Neuron (in vitro differentiated cells): ENCODE measurements around the gene APOOL.
"Not testable (repeated sequence)": the region's sequence is repeated elsewhere in the genome, so short reads cannot be mapped to it uniquely, and the experiment has no call there.

Source experiments
- H2AFZ ChIP-seq: one replicate; pipeline ENCODE4 v1.6.1; 2013; ENCODE audit warnings: low read depth, mild to moderate bottlenecking, inconsistent platforms, low read length, moderate library complexity
- H3K27me3 ChIP-seq: one replicate; pipeline ENCODE4 v1.6.1; 2013; ENCODE audit warnings: low read length; ENCODE audit not compliant: insufficient read depth
- H3K36me3 ChIP-seq: one replicate; pipeline ENCODE4 v1.6.1; 2013; ENCODE audit warnings: low read length; ENCODE audit not compliant: insufficient read depth
- H3K4me1 ChIP-seq: one replicate; pipeline ENCODE4 v1.6.1; 2013; ENCODE audit warnings: low read length; ENCODE audit not compliant: insufficient read depth
- H3K4me3 ChIP-seq: 2 replicates; pipeline ENCODE4 v1.5.1; 2013; ENCODE audit warnings: mild to moderate bottlenecking, low read length, moderate library complexity
- H3K9me3 ChIP-seq: one replicate; pipeline ENCODE4 v1.6.1; 2013; ENCODE audit warnings: low read length

APOOL gene

GRCh38 chrX:85026170-85026569 is 22.5 kb downstream of the APOOL start:
- H3K9me3 ChIP-seq: no peaks in the 10 kb centered on the region
- H3K4me3 ChIP-seq: no peak overlapping the region
- no peaks in the 10 kb centered on the region for H3K36me3 ChIP-seq
- no peak overlapping the region for H2AFZ ChIP-seq
- no peaks in the 10 kb centered on the region for H3K4me1 ChIP-seq
- H3K27me3 ChIP-seq: no peaks in the 10 kb centered on the region

GRCh38 chrX:85029043-85029442 is 25.4 kb downstream of the APOOL start:
- Histone ChIP-seq H3K36me3 (no peaks in the 10 kb centered on the region), H3K9me3 (no peaks in the 10 kb centered on the region), H3K4me1 (no peaks in the 10 kb centered on the region), H2AFZ (no peak overlapping the region), H3K4me3 (no peak overlapping the region), H3K27me3 (no peaks in the 10 kb centered on the region)

GRCh38 chrX:85031505-85031904 is 27.8 kb downstream of the APOOL start:
- no peaks in the 10 kb centered on the region for H3K4me1 ChIP-seq
- no peak overlapping the region for H3K4me3 ChIP-seq
- H3K27me3 ChIP-seq: no peaks in the 10 kb centered on the region
- H2AFZ ChIP-seq: no peak overlapping the region
- H3K36me3 ChIP-seq: no peaks in the 10 kb centered on the region
- no peaks in the 10 kb centered on the region for H3K9me3 ChIP-seq

GRCh38 chrX:85037114-85037513 is 33.4 kb downstream of the APOOL start:
- no peak overlapping the region for H3K4me3 ChIP-seq

GRCh38 chrX:85051627-85052026 is 48.0 kb downstream of the APOOL start:
- Histone ChIP-seq H3K4me1 (no peaks in the 10 kb centered on the region), H3K4me3 (no peak overlapping the region), H3K36me3 (no peaks in the 10 kb centered on the region), H2AFZ (no peak overlapping the region), H3K27me3 (no peaks in the 10 kb centered on the region), H3K9me3 (no peaks in the 10 kb centered on the region)

More at GRCh38 chrX:85037114-85037513, 33.4 kb downstream of the APOOL start:
- H3K9me3 ChIP-seq: peaks cover 4% of the 10 kb centered on the region
- H3K27me3 ChIP-seq: no peaks in the 10 kb centered on the region
- no peaks in the 10 kb centered on the region for H3K36me3 ChIP-seq
- H3K4me1 ChIP-seq: no peaks in the 10 kb centered on the region
- no peak overlapping the region for H2AFZ ChIP-seq

- H3K4me3 ChIP-seq: no peak overlapping the region
- no peaks in the 10 kb centered on the region for H3K27me3 ChIP-seq
- H2AFZ ChIP-seq: no peak overlapping the region
- no peaks in the 10 kb centered on the region for H3K4me1 ChIP-seq
- no peaks in the 10 kb centered on the region for H3K36me3 ChIP-seq
- H3K9me3 ChIP-seq: no peaks in the 10 kb centered on the region
These were observed 48.5 kb downstream of the APOOL start for GRCh38 chrX:85052205-85052604.

GRCh38 chrX:85052636-85053343 is 49.1 kb downstream of the APOOL start:
- no peaks in the 10 kb centered on the region for H3K9me3 ChIP-seq
- no peaks in the 10 kb centered on the region for H3K36me3 ChIP-seq
- no peaks in the 10 kb centered on the region for H3K4me1 ChIP-seq
- no peak overlapping the region for H2AFZ ChIP-seq
- no peak overlapping the region for H3K4me3 ChIP-seq
- no peaks in the 10 kb centered on the region for H3K27me3 ChIP-seq

GRCh38 chrX:85065512-85066198 is 62.0 kb downstream of the APOOL start:
- H3K27me3 ChIP-seq: no peaks in the 10 kb centered on the region
- H2AFZ ChIP-seq: no peak overlapping the region
- peaks cover 8% of the 10 kb centered on the region for H3K36me3 ChIP-seq
- no peak overlapping the region for H3K4me3 ChIP-seq
- no peaks in the 10 kb centered on the region for H3K9me3 ChIP-seq
- H3K4me1 ChIP-seq: no peaks in the 10 kb centered on the region

- H3K4me3 ChIP-seq, H3K4me1 ChIP-seq, H3K9me3 ChIP-seq, H2AFZ ChIP-seq, H3K27me3 ChIP-seq, H3K36me3 ChIP-seq: not testable (repeated sequence)
These were observed 73.6 kb downstream of the APOOL start for GRCh38 chrX:85077247-85077646.

- Histone ChIP-seq H3K36me3 (peaks cover 5% of the 10 kb centered on the region), H3K4me3 (no peak overlapping the region), H3K9me3 (no peaks in the 10 kb centered on the region), H3K4me1 (no peaks in the 10 kb centered on the region), H2AFZ (no peak overlapping the region), H3K27me3 (no peaks in the 10 kb centered on the region)
These were observed 81.2 kb downstream of the APOOL start for GRCh38 chrX:85084770-85085393.

- Histone ChIP-seq H2AFZ (no peak overlapping the region), H3K4me3 (no peak overlapping the region), H3K36me3 (peaks cover 7% of the 10 kb centered on the region)
These were observed 85.7 kb downstream of the APOOL start for GRCh38 chrX:85089321-85089840.

GRCh38 chrX:85107407-85107806 is 103.7 kb downstream of the APOOL start:
- H2AFZ ChIP-seq: no peak overlapping the region
- no peaks in the 10 kb centered on the region for H3K27me3 ChIP-seq
- no peaks in the 10 kb centered on the region for H3K4me1 ChIP-seq
- no peaks in the 10 kb centered on the region for H3K9me3 ChIP-seq
- no peaks in the 10 kb centered on the region for H3K36me3 ChIP-seq
- no peak overlapping the region for H3K4me3 ChIP-seq

More at GRCh38 chrX:85089321-85089840, 85.7 kb downstream of the APOOL start:
- Histone ChIP-seq H3K27me3 (no peaks in the 10 kb centered on the region), H3K4me1 (no peaks in the 10 kb centered on the region), H3K9me3 (no peaks in the 10 kb centered on the region)

- H3K36me3 ChIP-seq: no peaks in the 10 kb centered on the region
- no peaks in the 10 kb centered on the region for H3K27me3 ChIP-seq
- no peak overlapping the region for H2AFZ ChIP-seq
- no peaks in the 10 kb centered on the region for H3K4me1 ChIP-seq
- H3K9me3 ChIP-seq: no peaks in the 10 kb centered on the region
- H3K4me3 ChIP-seq: no peak overlapping the region
These were observed 104.5 kb downstream of the APOOL start for GRCh38 chrX:85108165-85108564.
